GM12874 (cell line): Measurements from ENCODE around the gene THBD.

Experiments used
- TF ChIP-seq, protein P1 (sequence below): IDR thresholded peaks from 2 replicates; pipeline ENCODE4 v1.5.1; 2011; ENCODE audit warnings: low read depth, mild to moderate bottlenecking, control low read depth, low read length, moderate library complexity; ENCODE audit not compliant: insufficient read depth

THBD gene

DNA sequence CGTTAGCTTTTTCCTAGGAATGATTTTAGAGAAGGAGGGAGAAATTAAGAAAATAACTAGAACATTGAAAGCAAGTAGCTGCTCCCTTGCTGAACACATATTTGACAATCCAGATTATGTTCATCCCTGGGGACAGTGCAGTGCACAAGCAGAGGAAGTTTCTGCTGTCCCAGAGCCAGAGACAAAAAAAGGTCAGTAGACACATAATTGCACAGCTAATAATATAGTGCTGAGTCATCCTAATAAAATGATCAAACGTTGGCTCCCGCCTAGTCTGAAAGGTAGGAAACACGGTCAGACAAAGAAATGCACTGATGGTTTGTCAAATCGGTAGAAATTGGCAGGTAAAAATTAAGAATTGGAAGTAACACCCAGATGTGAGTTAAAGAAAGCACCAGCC, 36.0 kb downstream of the THBD start:
- TF ChIP-seq, protein P1, sequence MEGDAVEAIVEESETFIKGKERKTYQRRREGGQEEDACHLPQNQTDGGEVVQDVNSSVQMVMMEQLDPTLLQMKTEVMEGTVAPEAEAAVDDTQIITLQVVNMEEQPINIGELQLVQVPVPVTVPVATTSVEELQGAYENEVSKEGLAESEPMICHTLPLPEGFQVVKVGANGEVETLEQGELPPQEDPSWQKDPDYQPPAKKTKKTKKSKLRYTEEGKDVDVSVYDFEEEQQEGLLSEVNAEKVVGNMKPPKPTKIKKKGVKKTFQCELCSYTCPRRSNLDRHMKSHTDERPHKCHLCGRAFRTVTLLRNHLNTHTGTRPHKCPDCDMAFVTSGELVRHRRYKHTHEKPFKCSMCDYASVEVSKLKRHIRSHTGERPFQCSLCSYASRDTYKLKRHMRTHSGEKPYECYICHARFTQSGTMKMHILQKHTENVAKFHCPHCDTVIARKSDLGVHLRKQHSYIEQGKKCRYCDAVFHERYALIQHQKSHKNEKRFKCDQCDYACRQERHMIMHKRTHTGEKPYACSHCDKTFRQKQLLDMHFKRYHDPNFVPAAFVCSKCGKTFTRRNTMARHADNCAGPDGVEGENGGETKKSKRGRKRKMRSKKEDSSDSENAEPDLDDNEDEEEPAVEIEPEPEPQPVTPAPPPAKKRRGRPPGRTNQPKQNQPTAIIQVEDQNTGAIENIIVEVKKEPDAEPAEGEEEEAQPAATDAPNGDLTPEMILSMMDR: no peak

DNA sequence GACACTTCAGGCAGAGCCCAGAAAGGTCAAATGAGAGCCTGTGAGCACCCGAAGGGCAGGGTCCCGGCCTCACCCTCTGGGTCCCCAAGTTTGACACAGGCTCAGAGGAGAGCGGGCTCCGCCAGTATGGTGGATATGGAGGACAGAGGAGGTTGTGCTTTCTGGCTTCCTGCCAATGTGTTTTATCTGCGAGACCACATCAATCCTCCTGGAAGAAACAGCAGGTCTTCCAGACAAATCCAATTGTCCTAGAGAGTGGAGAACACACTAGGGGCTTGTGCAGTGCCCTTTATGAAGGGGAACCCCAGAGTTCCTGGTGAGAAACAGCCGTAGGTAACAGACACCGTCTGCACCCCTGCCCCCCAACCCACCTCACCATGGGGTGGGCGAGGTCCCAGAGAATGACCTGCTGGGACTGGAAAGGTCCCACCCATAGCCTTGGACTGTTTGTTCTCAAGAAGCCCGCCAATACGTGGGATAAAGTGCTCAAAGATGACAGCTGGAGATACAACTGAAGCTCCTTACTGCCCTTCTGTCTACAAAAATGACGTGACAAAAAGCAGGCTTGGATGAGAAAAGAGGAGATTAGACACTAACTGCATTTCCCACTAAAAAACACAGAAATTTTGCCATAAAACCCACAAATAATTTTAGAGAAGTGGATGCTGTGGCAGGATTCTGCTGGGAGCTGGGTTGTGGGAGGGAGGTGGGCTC, 38.3 kb downstream of the THBD start:
- TF ChIP-seq, protein P1: no peak

GRCh38 chr20:23010096-23010495, 39.4 kb downstream of the THBD start:
- TF ChIP-seq, protein P1: no peak

DNA sequence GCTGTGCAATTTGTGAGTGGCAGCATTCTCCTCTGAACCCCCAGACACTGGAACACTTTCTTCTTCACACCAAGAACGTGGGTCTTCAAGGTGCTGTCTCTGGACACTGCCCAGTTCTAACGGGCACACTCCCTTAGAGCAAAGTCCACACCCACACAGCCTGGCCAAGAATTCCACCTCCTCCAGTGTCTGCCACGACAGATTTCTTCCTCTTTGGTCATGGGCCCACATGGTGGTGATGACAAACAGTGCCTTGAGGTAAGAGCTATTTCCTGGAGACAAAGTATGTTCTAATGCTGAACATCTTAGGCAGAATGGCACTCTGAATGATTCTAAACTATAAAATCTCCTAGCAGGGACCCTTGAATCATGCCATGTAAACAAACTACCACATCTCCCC, 39.8 kb downstream of the THBD start:
- TF ChIP-seq, protein P1: no peak

DNA sequence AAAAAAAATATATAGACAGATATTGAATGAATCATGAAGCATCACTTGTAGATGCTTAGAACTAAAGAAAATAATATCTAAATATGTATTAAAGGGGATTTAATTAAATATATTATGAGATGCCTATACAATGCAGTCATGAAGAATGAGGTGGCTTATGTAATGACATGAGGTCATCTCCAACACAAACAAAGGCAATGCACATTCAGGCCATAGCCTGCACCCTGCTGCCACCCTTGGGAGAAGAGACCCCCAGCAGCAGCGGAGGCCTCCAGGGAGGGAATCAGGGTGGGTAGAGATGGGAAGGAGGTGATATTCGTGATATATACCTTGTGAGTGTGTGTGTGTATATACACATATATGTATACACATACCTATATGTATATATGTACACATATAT, 40.8 kb downstream of the THBD start:
- TF ChIP-seq, protein P1: no peak

GRCh38 chr20:23007886-23008655, 41.4 kb downstream of the THBD start:
- TF ChIP-seq, protein P1: no peak

- TF ChIP-seq, protein P1: no peak
Observed at GRCh38 chr20:23007462-23007861, 42.0 kb downstream of the THBD start.
